Osteoblast (primary cell): ENCODE measurements around the gene CYREN. TPM values are rescaled to one million over a fixed set of nuclear protein-coding genes. Genes with fewer than 3 reads are reported as not detected.

Experiments
- DNase-seq: peaks from one replicate; pipeline ENCODE4 v3.0.0; 2011; ENCODE audit warnings: low spot score, mixed read lengths; ENCODE audit not compliant: insufficient read length; ENCODE audit errors: missing footprints
- H2AFZ ChIP-seq: 2 replicates; pipeline ENCODE4 v1.6.0; 2011; ENCODE audit warnings: mild to moderate bottlenecking, low read length
- H3K27ac ChIP-seq: 2 replicates; pipeline ENCODE4 v1.5.1; 2011; ENCODE audit warnings: mild to moderate bottlenecking, low read depth, low read length, moderate library complexity
- H3K27me3 ChIP-seq: 2 replicates; pipeline ENCODE4 v1.6.0; 2012; ENCODE audit warnings: mild to moderate bottlenecking, control low read depth, inconsistent platforms, low read length, moderate library complexity; ENCODE audit not compliant: insufficient read depth
- H3K36me3 ChIP-seq: 2 replicates; pipeline ENCODE4 v1.5.1; 2011; ENCODE audit warnings: mild to moderate bottlenecking, low read length, control low read depth, moderate library complexity; ENCODE audit not compliant: insufficient read depth
- H3K4me1 ChIP-seq: 2 replicates; pipeline ENCODE4 v1.5.1; 2011; ENCODE audit warnings: mild to moderate bottlenecking, low read length, control low read depth, moderate library complexity; ENCODE audit not compliant: insufficient read depth
- H3K4me2 ChIP-seq: 2 replicates; pipeline ENCODE4 v1.6.0; 2011; ENCODE audit warnings: mild to moderate bottlenecking, low read length; ENCODE audit not compliant: insufficient read depth
- H3K4me3 ChIP-seq: fragments of 200-600 bp; sonication (generic); 3 replicates; pipeline ENCODE4 v1.5.1; 2012; ENCODE audit warnings: mild to moderate bottlenecking, low read length, inconsistent platforms; ENCODE audit not compliant: insufficient read depth
- H3K79me2 ChIP-seq: 2 replicates; pipeline ENCODE4 v1.6.0; 2012; ENCODE audit warnings: mild to moderate bottlenecking, low read length, control low read depth, inconsistent platforms; ENCODE audit not compliant: insufficient read depth
- H3K9me3 ChIP-seq: 2 replicates; pipeline ENCODE4 v1.5.1; 2011; ENCODE audit warnings: low read depth, low read length, control low read depth
- H4K20me1 ChIP-seq: 2 replicates; pipeline ENCODE4 v1.6.0; 2012; ENCODE audit warnings: mild to moderate bottlenecking, low read length, control low read depth; ENCODE audit not compliant: insufficient read depth
- total RNA-seq: library from RNA; depleted of rRNA; stranded (reverse); fragments of >200 nt; gene quantifications from 2 replicates; pipeline ENCODE4 v1.2.3, GENCODE V29; 2012
- TF ChIP-seq, protein P1 (sequence below): IDR thresholded peaks from 2 replicates; pipeline ENCODE4 v1.5.1; 2011; ENCODE audit warnings: mild to moderate bottlenecking, low read depth, low read length, moderate library complexity; ENCODE audit errors: extremely low read depth

The CYREN gene
- total RNA-seq, 1 donor = 35.5 TPM

DNA sequence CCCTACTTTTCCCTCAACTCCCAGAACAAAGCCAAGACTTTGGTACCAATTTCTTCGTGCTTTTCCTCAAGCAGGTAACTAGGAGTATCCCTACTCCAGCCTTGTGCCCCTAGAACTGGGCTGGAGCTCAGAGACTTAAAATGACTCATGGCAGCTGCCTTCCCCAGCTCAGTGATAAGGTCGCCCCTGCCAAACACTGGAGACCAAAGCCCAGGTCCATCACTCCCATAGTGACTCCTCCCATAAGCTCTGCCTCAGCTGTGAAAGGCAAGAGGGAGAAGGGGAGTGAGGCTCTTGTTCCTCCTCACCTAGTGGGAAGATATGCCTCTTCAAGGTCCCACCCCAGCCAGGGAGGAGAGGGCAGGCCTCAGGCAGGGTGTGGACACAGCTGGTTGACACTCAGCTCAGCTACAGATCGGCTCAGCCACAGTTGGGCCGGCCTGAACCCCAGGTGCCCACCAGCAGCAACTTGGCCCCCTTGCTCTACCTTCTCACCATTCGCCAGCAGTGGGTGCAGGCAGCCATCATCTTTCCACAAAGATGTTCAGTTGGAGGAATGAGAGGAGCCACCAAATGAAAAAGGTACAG is 13.8 kb upstream of the CYREN start:
- H3K36me3 ChIP-seq = peaks cover 30% of the 10 kb centered on the region

GRCh38 chr7:135183478-135183877 is 13.0 kb upstream of the CYREN start:
- no peaks in the 10 kb centered on the region for H3K79me2 ChIP-seq
- H3K27me3 ChIP-seq = no peaks in the 10 kb centered on the region
- no peak for DNase-seq
- no peak overlapping the region for H3K4me2 ChIP-seq
- TF ChIP-seq, protein P1, sequence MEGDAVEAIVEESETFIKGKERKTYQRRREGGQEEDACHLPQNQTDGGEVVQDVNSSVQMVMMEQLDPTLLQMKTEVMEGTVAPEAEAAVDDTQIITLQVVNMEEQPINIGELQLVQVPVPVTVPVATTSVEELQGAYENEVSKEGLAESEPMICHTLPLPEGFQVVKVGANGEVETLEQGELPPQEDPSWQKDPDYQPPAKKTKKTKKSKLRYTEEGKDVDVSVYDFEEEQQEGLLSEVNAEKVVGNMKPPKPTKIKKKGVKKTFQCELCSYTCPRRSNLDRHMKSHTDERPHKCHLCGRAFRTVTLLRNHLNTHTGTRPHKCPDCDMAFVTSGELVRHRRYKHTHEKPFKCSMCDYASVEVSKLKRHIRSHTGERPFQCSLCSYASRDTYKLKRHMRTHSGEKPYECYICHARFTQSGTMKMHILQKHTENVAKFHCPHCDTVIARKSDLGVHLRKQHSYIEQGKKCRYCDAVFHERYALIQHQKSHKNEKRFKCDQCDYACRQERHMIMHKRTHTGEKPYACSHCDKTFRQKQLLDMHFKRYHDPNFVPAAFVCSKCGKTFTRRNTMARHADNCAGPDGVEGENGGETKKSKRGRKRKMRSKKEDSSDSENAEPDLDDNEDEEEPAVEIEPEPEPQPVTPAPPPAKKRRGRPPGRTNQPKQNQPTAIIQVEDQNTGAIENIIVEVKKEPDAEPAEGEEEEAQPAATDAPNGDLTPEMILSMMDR = no peak
- H3K4me1 ChIP-seq = no peaks in the 10 kb centered on the region
- H2AFZ ChIP-seq = no peak overlapping the region
- no peak overlapping the region for H3K27ac ChIP-seq
- H3K9me3 ChIP-seq = peaks cover 17% of the 10 kb centered on the region
- H4K20me1 ChIP-seq = no peaks in the 10 kb centered on the region
- peaks cover 25% of the 10 kb centered on the region for H3K36me3 ChIP-seq
- no peak overlapping the region for H3K4me3 ChIP-seq

More for the DNA sequence above, 13.8 kb upstream of the CYREN start:
- H3K4me3 ChIP-seq = no peak overlapping the region
- DNase-seq = no peak
- H4K20me1 ChIP-seq = no peaks in the 10 kb centered on the region
- no peak overlapping the region for H2AFZ ChIP-seq
- H3K9me3 ChIP-seq = peaks cover 17% of the 10 kb centered on the region
- TF ChIP-seq, protein P1 = no peak
- no peaks in the 10 kb centered on the region for H3K4me1 ChIP-seq
- H3K27me3 ChIP-seq = no peaks in the 10 kb centered on the region
- no peaks in the 10 kb centered on the region for H3K79me2 ChIP-seq
- no peak overlapping the region for H3K27ac ChIP-seq
- no peak overlapping the region for H3K4me2 ChIP-seq

- Histone ChIP-seq H4K20me1 (no peaks in the 10 kb centered on the region), H2AFZ (no peak overlapping the region), H3K27ac (no peak overlapping the region), H3K4me3 (no peak overlapping the region), H3K27me3 (no peaks in the 10 kb centered on the region), H3K36me3 (peaks cover 18% of the 10 kb centered on the region), H3K4me2 (no peak overlapping the region), H3K79me2 (no peaks in the 10 kb centered on the region), H3K4me1 (no peaks in the 10 kb centered on the region), H3K9me3 (peaks cover 17% of the 10 kb centered on the region)
- TF ChIP-seq, protein P1 = no peak
- DNase-seq = no peak
Observed at GRCh38 chr7:135181929-135182678, 11.6 kb upstream of the CYREN start.

GRCh38 chr7:135181261-135181928 is 10.9 kb upstream of the CYREN start:
- H3K4me2 ChIP-seq = no peak overlapping the region
- no peak overlapping the region for H3K27ac ChIP-seq
- H3K79me2 ChIP-seq = no peaks in the 10 kb centered on the region
- H3K9me3 ChIP-seq = peaks cover 17% of the 10 kb centered on the region
- H3K27me3 ChIP-seq = no peaks in the 10 kb centered on the region
- peaks cover 18% of the 10 kb centered on the region for H3K36me3 ChIP-seq
- H3K4me1 ChIP-seq = no peaks in the 10 kb centered on the region
- TF ChIP-seq, protein P1 = no peak
- DNase-seq = no peak
- no peak overlapping the region for H3K4me3 ChIP-seq
- no peaks in the 10 kb centered on the region for H4K20me1 ChIP-seq
- no peak overlapping the region for H2AFZ ChIP-seq
